Stimulated activated naive CD4-positive, alpha-beta T cell treated with Interleukin-2 at 50 U/mL for 16 hours (primary cell): ENCODE results near the gene ADAM12.

Source experiments
- DNase-seq: peaks from one replicate; lab custom pipeline; 2025; lab: John Stamatoyannopoulos, UW

The ADAM12 gene

GRCh38 chr10:126114884-126115555 is 273.3 kb downstream of the ADAM12 start:
- DNase-seq, result no peak

GRCh38 chr10:126111516-126111915 is 276.8 kb downstream of the ADAM12 start:
- no peak for DNase-seq

- DNase-seq, result no peak
Observed at GRCh38 chr10:126110489-126111180, 277.6 kb downstream of the ADAM12 start.

GRCh38 chr10:126109893-126110292 is 278.4 kb downstream of the ADAM12 start:
- DNase-seq, result no peak

- no peak for DNase-seq
Observed at GRCh38 chr10:126108693-126109092, 279.6 kb downstream of the ADAM12 start.

GRCh38 chr10:126104767-126105166 is 283.5 kb downstream of the ADAM12 start:
- no peak for DNase-seq

GRCh38 chr10:126102636-126103035 is 285.6 kb downstream of the ADAM12 start:
- DNase-seq, result no peak

GRCh38 chr10:126101736-126102135 is 286.5 kb downstream of the ADAM12 start:
- DNase-seq, result no peak

- no peak for DNase-seq
Observed at GRCh38 chr10:126101325-126101724, 287.0 kb downstream of the ADAM12 start.

- DNase-seq, result no peak
Observed at GRCh38 chr10:126099366-126099765, 288.9 kb downstream of the ADAM12 start.

- no peak for DNase-seq
Observed at GRCh38 chr10:126098226-126098581, 290.1 kb downstream of the ADAM12 start.

GRCh38 chr10:126097558-126098225 is 290.6 kb downstream of the ADAM12 start:
- no peak for DNase-seq

- DNase-seq, result no peak
Observed at GRCh38 chr10:126094537-126094936, 293.7 kb downstream of the ADAM12 start.

- DNase-seq, result no peak
Observed at GRCh38 chr10:126092366-126093215, 295.7 kb downstream of the ADAM12 start.

- DNase-seq, result no peak
Observed at GRCh38 chr10:126090911-126091728, 297.2 kb downstream of the ADAM12 start.

- no peak for DNase-seq
Observed at GRCh38 chr10:126090443-126090842, 297.8 kb downstream of the ADAM12 start.

GRCh38 chr10:126087796-126088505 is 300.3 kb downstream of the ADAM12 start:
- DNase-seq, result no peak

GRCh38 chr10:126087153-126087680 is 301.1 kb downstream of the ADAM12 start:
- DNase-seq, result no peak

- no peak for DNase-seq
Observed at GRCh38 chr10:126085806-126086205, 302.5 kb downstream of the ADAM12 start.

- no peak for DNase-seq
Observed at GRCh38 chr10:126084369-126084768, 303.9 kb downstream of the ADAM12 start.

- no peak for DNase-seq
Observed at GRCh38 chr10:126083009-126083408, 305.3 kb downstream of the ADAM12 start.
